A549 (cell line): ENCODE results near the gene JAKMIP2.

ENCODE experiments used
- CTCF ChIP-seq: fragments of >200 bp; sonication (Bioruptor Twin); formaldehyde crosslinking; IDR thresholded peaks from 3 replicates; pipeline ENCODE4 v1.5.1; 2016
- E2F6 ChIP-seq: IDR thresholded peaks from 2 replicates; pipeline ENCODE4 v1.6.1; 2012; ENCODE audit warnings: low read depth, borderline replicate concordance
- ESRRA ChIP-seq: fragments of 150-350 bp; IDR thresholded peaks from 2 replicates; pipeline ENCODE4 v1.6.1; 2014; ENCODE audit warnings: mild to moderate bottlenecking, low read length, borderline replicate concordance
- FOSL2 ChIP-seq, 2 experiments: fragments of 450-650 bp in 1 of 2; fragments of >200 bp in 1 of 2; sonication (Bioruptor Twin) in 1 of 2; formaldehyde crosslinking; IDR thresholded peaks; 2 replicates each; pipeline versions ENCODE4 v1.5.0 to v1.6.1; 2016 to 2020; ENCODE audit warnings: mild to moderate bottlenecking in 1 of 2, moderate library complexity in 1 of 2
- HDAC2 ChIP-seq: fragments of 200-600 bp; sonication (generic); IDR thresholded peaks from 2 replicates; pipeline ENCODE4 v1.6.1; 2016
- HOXB13 ChIP-seq: fragments of 250-450 bp; sonication (Bioruptor Pico); IDR thresholded peaks from 2 replicates; pipeline ENCODE4 v1.5.0; 2020; ENCODE audit warnings: low read depth, mild to moderate bottlenecking, moderate library complexity
- KDM1A ChIP-seq: fragments of 200-600 bp; sonication (generic); IDR thresholded peaks from 2 replicates; pipeline ENCODE4 v1.6.1; 2016; ENCODE audit warnings: low read depth, mild to moderate bottlenecking
- MYC ChIP-seq: IDR thresholded peaks from 2 replicates; pipeline ENCODE4 v1.6.1; 2012; ENCODE audit warnings: mild to moderate bottlenecking, inconsistent platforms, low read length, improper control_type of control experiment, borderline replicate concordance
- NPAS2 ChIP-seq: fragments of 250-450 bp; sonication (Bioruptor Pico); IDR thresholded peaks from 2 replicates; pipeline ENCODE4 v1.8.0; 2022; ENCODE audit warnings: mild to moderate bottlenecking, moderate library complexity, borderline replicate concordance
- NR3C1 ChIP-seq: fragments of >200 bp; sonication (Bioruptor Twin); formaldehyde crosslinking; IDR thresholded peaks from 3 replicates; pipeline ENCODE4 v1.6.1; 2017
- POLR2A ChIP-seq: IDR thresholded peaks from 2 replicates; pipeline ENCODE4 v1.6.1; 2012; ENCODE audit warnings: mild to moderate bottlenecking, low read length
- REST ChIP-seq: fragments of 200-600 bp; sonication (generic); IDR thresholded peaks from 2 replicates; pipeline ENCODE4 v1.6.1; 2016; ENCODE audit warnings: antibody characterized with exemption, mild to moderate bottlenecking, moderate library complexity

- TF ChIP-seq POLR2A = no peak
- no peak for TF ChIP-seq ESRRA
- TF ChIP-seq CTCF = no peak
- TF ChIP-seq MYC = no peak
- no peak for TF ChIP-seq FOSL2 (IDR thresholded peaks at IDR 0.05)
- no peak for TF ChIP-seq FOSL2 (CRISPR knock-in tag; IDR thresholded peaks at IDR 0.05)
- TF ChIP-seq REST = no peak
- TF ChIP-seq E2F6 = no peak
- TF ChIP-seq NPAS2 = no peak
- no peak for TF ChIP-seq HDAC2
- no peak for TF ChIP-seq HOXB13 (CRISPR knock-in tag)
- TF ChIP-seq KDM1A = no peak
- no peak for TF ChIP-seq NR3C1
Observed at GRCh38 chr5:147697380-147697779, 85.1 kb downstream of the JAKMIP2 start.
